ENCODE results near the gene ARID5A. TPM values are rescaled to one million over a fixed set of nuclear protein-coding genes. Genes with fewer than 3 reads are reported as not detected.

The ARID5A gene
- total and polyA plus RNA-seq, 7 donors: 12.9 to 73.6 (median 29.9) TPM

DNA sequence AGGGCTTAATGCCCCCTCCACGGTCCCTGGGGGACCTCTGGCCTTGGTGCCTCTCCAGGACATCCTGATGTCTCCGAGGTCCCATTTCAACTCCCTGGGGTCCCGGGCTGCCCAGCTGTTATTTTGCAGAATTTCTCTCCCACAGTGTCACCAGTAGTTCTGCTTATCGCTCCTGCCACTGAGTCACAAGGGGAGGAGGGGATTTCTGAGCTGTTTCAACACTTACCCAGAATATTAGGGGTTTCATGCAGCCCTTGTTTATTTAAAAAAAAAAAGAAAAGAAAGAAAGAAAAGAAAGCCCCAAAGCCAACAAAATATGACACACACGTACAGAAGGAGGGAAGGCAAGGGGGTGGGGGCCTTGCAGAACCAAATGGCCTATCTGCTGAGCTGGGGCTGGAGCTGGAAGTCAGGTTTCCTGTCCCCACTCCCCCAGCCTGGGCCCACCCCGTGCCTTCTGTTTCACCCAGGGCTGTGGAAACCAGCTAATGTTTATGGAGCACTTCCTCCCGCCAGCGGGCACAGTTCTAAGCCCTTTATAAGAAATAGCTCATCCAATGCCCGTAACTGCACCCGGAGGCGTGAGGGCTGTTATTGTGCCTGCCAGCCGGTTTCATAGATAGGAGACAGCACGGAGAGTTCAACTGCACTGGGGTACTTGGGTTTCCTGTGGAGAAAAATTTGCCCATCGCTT is 8.4 kb upstream of the ARID5A start:
- TF ChIP-seq, protein P1, sequence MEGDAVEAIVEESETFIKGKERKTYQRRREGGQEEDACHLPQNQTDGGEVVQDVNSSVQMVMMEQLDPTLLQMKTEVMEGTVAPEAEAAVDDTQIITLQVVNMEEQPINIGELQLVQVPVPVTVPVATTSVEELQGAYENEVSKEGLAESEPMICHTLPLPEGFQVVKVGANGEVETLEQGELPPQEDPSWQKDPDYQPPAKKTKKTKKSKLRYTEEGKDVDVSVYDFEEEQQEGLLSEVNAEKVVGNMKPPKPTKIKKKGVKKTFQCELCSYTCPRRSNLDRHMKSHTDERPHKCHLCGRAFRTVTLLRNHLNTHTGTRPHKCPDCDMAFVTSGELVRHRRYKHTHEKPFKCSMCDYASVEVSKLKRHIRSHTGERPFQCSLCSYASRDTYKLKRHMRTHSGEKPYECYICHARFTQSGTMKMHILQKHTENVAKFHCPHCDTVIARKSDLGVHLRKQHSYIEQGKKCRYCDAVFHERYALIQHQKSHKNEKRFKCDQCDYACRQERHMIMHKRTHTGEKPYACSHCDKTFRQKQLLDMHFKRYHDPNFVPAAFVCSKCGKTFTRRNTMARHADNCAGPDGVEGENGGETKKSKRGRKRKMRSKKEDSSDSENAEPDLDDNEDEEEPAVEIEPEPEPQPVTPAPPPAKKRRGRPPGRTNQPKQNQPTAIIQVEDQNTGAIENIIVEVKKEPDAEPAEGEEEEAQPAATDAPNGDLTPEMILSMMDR (IDR thresholded peaks at IDR 0.05): no peak
- DNase-seq (peak; percentile 49 to 71), ATAC-seq (peak in 2 of 4 donors; percentile 15 to 38)
- Histone ChIP-seq H3K27me3 (ENCODE audit: insufficient read depth in 3 of 3, low read length in 2 of 3) (no peaks in the 10 kb centered on the region), H3K36me3 (ENCODE audit: insufficient read depth in 1 of 2, low read depth in 1 of 2) (no peaks in the 10 kb centered on the region), H3K27ac (peak overlapping the region; percentile 81), H3K4me1 (peaks cover 42% of the 10 kb centered on the region), H3K9me3 (no peaks in the 10 kb centered on the region), H3K4me3 (peak overlapping the region; percentile 68)
- 15 to 24% (median 19%) methylated on average over 14 of the region's 14 CpGs for WGBS, 3 donors
- intact Hi-C loops (cut with DNase I): loop anchor here in 1 of 2 donors (1.0 kb wide), 1 partner anchor 12 kb away; no protein-coding TSS in a partner anchor

DNA sequence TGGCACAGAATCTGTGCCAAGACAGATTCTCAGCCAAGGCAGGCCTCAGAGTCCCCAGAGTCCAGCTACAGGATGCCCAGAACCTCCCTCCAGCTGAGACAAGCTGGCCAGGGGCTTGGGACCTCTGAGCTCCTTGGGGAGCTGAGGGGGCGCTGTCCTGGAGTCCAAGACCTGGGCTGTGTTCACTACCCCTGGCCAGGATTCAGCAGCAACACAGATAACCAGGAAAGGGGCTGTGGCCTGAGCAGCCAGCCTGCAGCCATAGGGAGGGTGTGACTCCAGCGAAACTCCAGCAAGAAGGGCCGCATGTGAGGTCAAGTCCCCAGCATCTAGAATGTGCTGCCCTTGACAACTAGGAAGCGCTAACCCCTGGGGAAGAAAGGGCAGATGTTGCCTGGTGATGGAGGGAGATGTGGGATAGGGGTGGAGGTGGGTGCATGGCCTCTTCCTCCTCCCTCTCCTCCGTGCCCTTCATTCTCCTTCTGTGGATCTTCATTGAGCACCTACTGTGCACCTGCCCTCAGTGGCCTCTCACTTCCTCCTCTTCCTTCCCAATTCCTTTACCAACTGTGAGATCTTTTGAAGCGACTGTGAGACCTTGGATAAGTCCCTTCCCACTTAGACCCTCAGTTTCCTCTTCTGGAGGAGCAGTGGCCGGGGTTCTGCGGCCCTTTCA is 7.7 kb upstream of the ARID5A start:
- TF ChIP-seq, protein P1 (IDR thresholded peaks at IDR 0.05): no peak
- DNase-seq (no peak), ATAC-seq (no peak)
- intact Hi-C loops (cut with DNase I): loop anchor here in 1 of 2 donors (1.0 kb wide), 1 partner anchor 13 kb away; no protein-coding TSS in a partner anchor
- H3K36me3 ChIP-seq (ENCODE audit: insufficient read depth in 1 of 2, low read depth in 1 of 2): no peaks in the 10 kb centered on the region
- no peaks in the 10 kb centered on the region for H3K9me3 ChIP-seq
- peak overlapping the region; percentile 68 for H3K4me3 ChIP-seq
- peaks cover 48% of the 10 kb centered on the region for H3K4me1 ChIP-seq
- H3K27ac ChIP-seq: peak overlapping the region; percentile 81
- no peaks in the 10 kb centered on the region for H3K27me3 ChIP-seq (ENCODE audit: insufficient read depth in 3 of 3, low read length in 2 of 3)
- 63 to 74% (median 69%) methylated on average over 7 to 8 of the region's 8 CpGs for WGBS, 3 donors

DNA sequence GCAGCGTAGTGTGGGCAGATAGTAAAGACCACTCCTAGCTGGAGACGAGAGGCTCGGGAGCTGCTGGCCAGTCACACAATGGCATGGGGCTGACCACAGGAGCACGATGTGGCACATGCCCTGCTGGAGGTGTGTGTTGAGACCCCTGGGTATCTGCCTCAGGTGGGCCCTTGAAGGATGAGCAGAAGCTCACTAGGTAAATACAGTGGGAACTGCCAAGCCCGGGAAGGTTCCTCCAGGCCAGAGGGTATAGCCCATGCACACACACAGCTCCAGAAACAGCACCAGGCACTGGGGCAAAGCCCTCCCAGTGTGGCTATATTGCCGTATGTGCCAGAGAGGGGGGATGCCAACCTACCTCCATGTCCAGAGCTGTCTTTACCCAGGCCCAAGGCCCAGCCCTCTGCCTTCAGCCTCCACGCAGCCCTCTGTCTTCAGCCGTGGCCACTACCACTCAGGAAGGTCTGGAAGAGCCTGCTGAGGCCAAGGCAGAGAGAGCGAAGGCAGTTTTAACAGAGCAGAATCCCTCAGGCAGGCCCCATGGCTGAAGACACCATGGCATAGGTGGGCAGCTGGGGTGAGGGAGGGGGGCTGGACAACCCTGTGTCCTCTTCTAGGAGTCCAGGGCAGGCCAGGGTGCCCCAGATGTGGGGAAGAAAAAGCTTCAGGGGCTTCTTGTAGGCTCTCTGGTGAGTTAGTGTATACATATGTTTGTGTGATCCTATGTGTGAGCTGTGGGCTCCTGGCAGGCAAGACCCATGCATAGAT is 7.0 kb upstream of the ARID5A start:
- DNase-seq (peak in 1 of 2 donors; percentile 43), ATAC-seq (no peak)
- H3K27me3 ChIP-seq (ENCODE audit: insufficient read depth in 3 of 3, low read length in 2 of 3): no peaks in the 10 kb centered on the region
- peak overlapping the region; percentile 81 for H3K27ac ChIP-seq
- TF ChIP-seq, protein P1 (IDR thresholded peaks at IDR 0.05): no peak
- no peak overlapping the region for H3K4me3 ChIP-seq
- H3K4me1 ChIP-seq: peaks cover 56% of the 10 kb centered on the region
- intact Hi-C loops (cut with DNase I): no loop called here
- WGBS, 3 donors: 88 to 95% (median 93%) methylated on average over 9 of the region's 9 CpGs
- no peaks in the 10 kb centered on the region for H3K36me3 ChIP-seq (ENCODE audit: insufficient read depth in 1 of 2, low read depth in 1 of 2)
- H3K9me3 ChIP-seq: no peaks in the 10 kb centered on the region

DNA sequence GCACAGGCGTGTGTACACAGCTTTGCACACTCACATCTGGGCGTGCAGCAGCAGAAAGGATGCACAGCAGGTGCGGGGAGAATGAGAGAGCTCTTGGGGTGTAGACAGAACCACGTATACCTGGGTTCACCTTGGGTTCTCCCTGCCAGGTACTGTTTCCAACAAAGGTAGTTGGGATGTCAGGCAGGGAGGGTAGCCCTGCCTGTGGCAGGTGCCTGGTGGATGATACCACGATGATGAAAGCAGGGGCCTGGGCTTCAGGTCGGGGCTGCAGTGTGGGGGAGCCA is 6.5 kb upstream of the ARID5A start:
- 84 to 93% (median 87%) methylated on average over 6 of the region's 6 CpGs for WGBS, 3 donors
- ATAC-seq (no peak), DNase-seq (peak in 1 of 2 donors; percentile 43)
- intact Hi-C loops (cut with DNase I): no loop called here
- H3K27ac ChIP-seq: peak overlapping the region; percentile 32
- H3K9me3 ChIP-seq: no peaks in the 10 kb centered on the region
- H3K4me3 ChIP-seq: no peak overlapping the region
- no peaks in the 10 kb centered on the region for H3K27me3 ChIP-seq (ENCODE audit: insufficient read depth in 3 of 3, low read length in 2 of 3)
- peaks cover 61% of the 10 kb centered on the region for H3K4me1 ChIP-seq
- H3K36me3 ChIP-seq (ENCODE audit: insufficient read depth in 1 of 2, low read depth in 1 of 2): no peaks in the 10 kb centered on the region
- TF ChIP-seq, protein P1 (IDR thresholded peaks at IDR 0.05): no peak
